GM12891 (cell line): ENCODE results near the gene PTPRD.

Experiments used
- POLR2A ChIP-seq: IDR thresholded peaks from 2 replicates; pipeline ENCODE4 v1.6.1; 2011; ENCODE audit warnings: low read depth, low read length, control low read depth
- SPI1 ChIP-seq: IDR thresholded peaks from 2 replicates; pipeline ENCODE4 v1.6.1; 2011; ENCODE audit warnings: low read depth, low read length, control low read depth
- TAF1 ChIP-seq: IDR thresholded peaks from 2 replicates; pipeline ENCODE4 v1.6.1; 2011; ENCODE audit warnings: low read depth, low read length, control low read depth

GRCh38 chr9:8679371-8679822 lies 1933.4 kb downstream of the PTPRD start:
- TF ChIP-seq POLR2A (no peak), TAF1 (no peak), SPI1 (no peak)
